Stimulated activated CD8-positive, alpha-beta memory T cell treated with anti-CD3 and anti-CD28 coated beads, Interleukin-4, amount 100 ng/mL, for 48 hours (primary cell): ENCODE results near the gene KLF3.

Experiments
- DNase-seq: peaks from one replicate; pipeline ENCODE4 v3.0.0-alpha.2; 2020

Gene KLF3

GRCh38 chr4:38656111-38656510 is 7.9 kb upstream of the KLF3 start:
- DNase-seq, result no peak

GRCh38 chr4:38659346-38659745 is 4.7 kb upstream of the KLF3 start:
- no peak for DNase-seq

GRCh38 chr4:38660838-38661237 is 3.2 kb upstream of the KLF3 start:
- no peak for DNase-seq

- no peak for DNase-seq
Observed at GRCh38 chr4:38661371-38661770, 2.6 kb upstream of the KLF3 start.

GRCh38 chr4:38662522-38663089 is 1.4 kb upstream of the KLF3 start:
- DNase-seq, result no peak

GRCh38 chr4:38663090-38663800 is 754 bp upstream of the KLF3 start:
- no peak for DNase-seq

- DNase-seq, result no peak
Observed at GRCh38 chr4:38664706-38665401, 855 bp downstream of the KLF3 start.

- no peak for DNase-seq
Observed at GRCh38 chr4:38665551-38666411, 1.8 kb downstream of the KLF3 start.

GRCh38 chr4:38666766-38667084 is 2.7 kb downstream of the KLF3 start:
- DNase-seq, result no peak

- DNase-seq, result no peak
Observed at GRCh38 chr4:38667085-38667893, 3.3 kb downstream of the KLF3 start.

GRCh38 chr4:38668203-38668971 is 4.4 kb downstream of the KLF3 start:
- no peak for DNase-seq

- DNase-seq, result no peak
Observed at GRCh38 chr4:38669208-38669607, 5.2 kb downstream of the KLF3 start.

GRCh38 chr4:38670109-38670901 is 6.3 kb downstream of the KLF3 start:
- no peak for DNase-seq

GRCh38 chr4:38670939-38671591 is 7.1 kb downstream of the KLF3 start:
- DNase-seq, result no peak

GRCh38 chr4:38671592-38671940 is 7.6 kb downstream of the KLF3 start:
- no peak for DNase-seq

GRCh38 chr4:38672074-38672396 is 8.0 kb downstream of the KLF3 start:
- no peak for DNase-seq

GRCh38 chr4:38672397-38673129 is 8.6 kb downstream of the KLF3 start:
- no peak for DNase-seq

- DNase-seq, result no peak
Observed at GRCh38 chr4:38673130-38673978, 9.4 kb downstream of the KLF3 start.
